MCF 10A (cell line): ENCODE results near the gene SEC24C. TPM values are rescaled to one million over a fixed set of nuclear protein-coding genes. Genes with fewer than 3 reads are reported as not detected.
"Not testable (repeated sequence)": the region's sequence is repeated elsewhere in the genome, so short reads cannot be mapped to it uniquely, and the experiment has no call there.

Experiments
- BruUV-seq: library from RNA; stranded (reverse); fragments of 400-500 nt; replicated peaks from 2 replicates; lab custom pipeline; 2021; lab: Mats Ljungman, UMichigan
- CTCF ChIA-PET: fragments of 300-600 bp; sonication (Branson Sonifier 250); formaldehyde crosslinking; extraction: SDS; loops from one replicate; lab custom pipeline; 2021; ENCODE audit warnings: antibody characterized with exemption, inconsistent platforms; lab: Yijun Ruan, JAX
- POLR2A ChIA-PET: fragments of 300-600, 350-650 bp; sonication (Branson Sonifier 250); formaldehyde crosslinking; extraction: SDS; loops from one replicate; lab custom pipeline; 2020; ENCODE audit warnings: antibody characterized with exemption, inconsistent platforms; lab: Yijun Ruan, JAX
- DNase-seq: peaks from one replicate; pipeline ENCODE4 v3.0.0-alpha.2; 2018; ENCODE audit not compliant: unreplicated experiment
- H3K27ac Mint-ChIP-seq: one replicate; pipeline ENCODE4 v1.8.0; 2022; ENCODE audit warnings: mild to moderate bottlenecking, low read depth, mixed read lengths; ENCODE audit not compliant: unreplicated experiment
- H3K27me3 Mint-ChIP-seq: one replicate; pipeline ENCODE4 v1.8.0; 2022; ENCODE audit warnings: mixed read lengths; ENCODE audit not compliant: insufficient read depth, unreplicated experiment
- H3K36me3 Mint-ChIP-seq: one replicate; pipeline ENCODE4 v1.8.0; 2022; ENCODE audit warnings: mild to moderate bottlenecking, moderate library complexity, mixed read lengths; ENCODE audit not compliant: insufficient read depth, unreplicated experiment
- H3K4me1 Mint-ChIP-seq: one replicate; pipeline ENCODE4 v1.8.0; 2022; ENCODE audit warnings: mixed read lengths; ENCODE audit not compliant: insufficient read depth, unreplicated experiment
- H3K4me3 Mint-ChIP-seq: one replicate; pipeline ENCODE4 v1.8.0; 2022; ENCODE audit warnings: mild to moderate bottlenecking, moderate library complexity, mixed read lengths; ENCODE audit not compliant: unreplicated experiment
- H3K9me3 Mint-ChIP-seq: one replicate; pipeline ENCODE4 v1.8.0; 2022; ENCODE audit warnings: mixed read lengths; ENCODE audit not compliant: unreplicated experiment
- CTCF ChIP-seq: fragments of 200-600 bp; IDR thresholded peaks from one replicate; pipeline ENCODE4 v1.8.0; 2022; ENCODE audit warnings: antibody characterized with exemption, mild to moderate bottlenecking; ENCODE audit not compliant: unreplicated experiment
- intact Hi-C: fragments of 100-400 bp; cut with micrococcal nuclease; formaldehyde crosslinking; loops from 2 replicates; pipeline ENCODE4 v1.14.1; 2022
- total RNA-seq: library from RNA; stranded (reverse); gene quantifications from 2 replicates; pipeline ENCODE4 v1.2.3, GENCODE V29; 2022

Gene SEC24C
- total RNA-seq, 1 experiment from 2014 or later = 78.0 TPM

DNA sequence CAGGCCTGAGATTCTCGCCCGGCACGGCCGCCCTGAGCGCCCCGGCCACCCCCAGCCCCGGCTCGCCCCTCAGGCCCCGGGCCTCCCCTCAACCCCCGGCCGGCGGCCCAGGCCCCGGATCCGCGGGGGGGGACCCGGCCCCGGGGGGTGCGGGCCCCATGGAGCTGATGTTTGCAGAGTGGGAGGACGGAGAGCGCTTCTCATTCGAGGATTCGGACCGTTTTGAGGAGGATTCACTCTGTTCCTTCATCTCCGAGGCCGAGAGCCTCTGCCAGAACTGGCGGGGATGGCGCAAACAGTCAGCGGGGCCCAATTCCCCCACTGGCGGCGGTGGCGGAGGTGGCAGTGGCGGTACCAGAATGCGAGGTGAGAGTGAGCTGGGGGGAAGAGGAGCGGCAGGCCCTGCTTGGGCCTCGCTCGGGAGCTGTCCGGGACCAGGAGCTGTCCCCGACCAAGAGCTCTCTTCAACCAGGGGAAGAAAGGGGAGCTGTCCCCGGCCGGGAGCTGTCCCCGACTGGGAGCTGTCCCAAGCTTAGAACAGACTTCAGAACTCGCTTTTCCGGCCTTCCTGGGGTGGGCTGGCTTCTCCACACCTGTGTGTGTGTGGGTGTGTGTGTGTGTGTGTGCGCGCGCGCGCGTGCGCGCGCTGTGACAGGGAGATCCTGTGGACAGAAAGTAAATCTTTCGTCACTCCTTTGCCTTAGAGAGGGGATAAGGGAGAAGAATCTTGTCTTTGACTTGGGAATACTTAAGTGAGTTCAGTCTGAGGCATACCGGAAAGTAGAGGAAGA lies 41.7 kb downstream of the SEC24C start:
- BruUV-seq = no TSS peak
- POLR2A ChIA-PET = interaction anchor here (0.6 to 9.9 kb wide), 22 partner anchors 9 to 393 kb away, joined by 3 to 202 read pairs (median 4); partner anchors contain the start of genes CAMK2G and SEC24C
- TF ChIP-seq CTCF = no peak
- no peaks in the 10 kb centered on the region for H3K9me3 Mint-ChIP-seq
- H3K4me1 Mint-ChIP-seq = peaks cover 21% of the 10 kb centered on the region
- peak overlapping the region; percentile 84 for H3K27ac Mint-ChIP-seq
- H3K36me3 Mint-ChIP-seq = peaks cover 33% of the 10 kb centered on the region
- peak overlapping the region; percentile 78 for H3K4me3 Mint-ChIP-seq
- peak; percentile 20 for DNase-seq
- CTCF ChIA-PET = interaction anchor here (0.8 to 1.4 kb wide), 4 partner anchors 19 to 34 kb away, joined by 3 to 6 read pairs (median 4); no protein-coding TSS in a partner anchor
- no peaks in the 10 kb centered on the region for H3K27me3 Mint-ChIP-seq
- intact Hi-C loops = loop anchor here (1.0 kb wide), 1 partner anchor 93 kb away; no protein-coding TSS in a partner anchor

DNA sequence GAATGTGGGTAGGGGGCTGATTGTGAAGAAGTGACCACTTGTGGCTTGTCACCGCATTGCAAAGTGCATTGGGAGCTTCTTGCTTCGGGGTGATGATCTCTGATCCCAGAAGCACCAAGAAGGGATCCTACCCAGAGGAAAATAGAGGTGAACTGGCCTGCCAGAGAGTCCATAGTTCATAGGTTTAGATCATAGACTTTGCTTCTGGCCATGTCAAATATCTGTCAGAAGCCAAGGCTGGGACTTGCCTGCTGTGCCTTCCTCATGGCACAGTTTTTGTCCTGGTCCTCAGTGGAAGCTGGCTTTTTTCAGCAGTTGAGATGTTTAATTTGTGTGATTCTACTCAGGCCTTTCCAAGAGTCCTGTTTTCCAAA lies 42.3 kb downstream of the SEC24C start:
- intact Hi-C loops = no loop called here
- peak overlapping the region; percentile 78 for H3K4me3 Mint-ChIP-seq
- H3K4me1 Mint-ChIP-seq = peaks cover 18% of the 10 kb centered on the region
- no peak for TF ChIP-seq CTCF
- H3K36me3 Mint-ChIP-seq = peaks cover 35% of the 10 kb centered on the region
- H3K9me3 Mint-ChIP-seq = no peaks in the 10 kb centered on the region
- no peak for DNase-seq
- peak overlapping the region; percentile 84 for H3K27ac Mint-ChIP-seq
- BruUV-seq = TSS peak; percentile 26
- no peaks in the 10 kb centered on the region for H3K27me3 Mint-ChIP-seq
- ChIA-PET CTCF (interaction anchor here (0.8 to 1.4 kb wide), 3 partner anchors 21 to 33 kb away, joined by 3 to 4 read pairs (median 3); no protein-coding TSS in a partner anchor), POLR2A (interaction anchor here (0.7 to 9.9 kb wide), 17 partner anchors 8 to 308 kb away, joined by 3 to 202 read pairs (median 5); partner anchors contain the start of genes CAMK2G and SEC24C)

GRCh38 chr10:73787031-73787800 lies 43.0 kb downstream of the SEC24C start:
- CTCF ChIA-PET = interaction anchor here (0.6 to 0.8 kb wide), 2 partner anchors 25 to 252 kb away, joined by 3 read pairs; no protein-coding TSS in a partner anchor
- H3K27ac Mint-ChIP-seq, H3K27me3 Mint-ChIP-seq, H3K9me3 Mint-ChIP-seq, BruUV-seq, DNase-seq, intact Hi-C loops: not testable (repeated sequence)
- Mint-ChIP-seq H3K4me3 (peak overlapping the region; percentile 78), H3K36me3 (peaks cover 32% of the 10 kb centered on the region), H3K4me1 (peaks cover 13% of the 10 kb centered on the region)
- POLR2A ChIA-PET = interaction anchor here (0.8 to 9.9 kb wide), 11 partner anchors 7 to 56 kb away, joined by 3 to 202 read pairs (median 8); partner anchors contain the start of gene SEC24C

- ChIA-PET CTCF (interaction anchor here (1.1 kb wide), 1 partner anchor 61 kb away, joined by 3 read pairs; no protein-coding TSS in a partner anchor), POLR2A (interaction anchor here (0.7 to 9.9 kb wide), 5 partner anchors 8 to 58 kb away, joined by 4 to 79 read pairs (median 4); partner anchors contain the start of gene CHCHD1)
- intact Hi-C loops = no loop called here
- no TSS peak for BruUV-seq
- no peak for DNase-seq
- Mint-ChIP-seq H3K4me1 (no peaks in the 10 kb centered on the region), H3K9me3 (no peaks in the 10 kb centered on the region), H3K4me3 (no peak overlapping the region), H3K36me3 (peaks cover 49% of the 10 kb centered on the region), H3K27me3 (no peaks in the 10 kb centered on the region), H3K27ac (no peak overlapping the region)
- no peak for TF ChIP-seq CTCF
Observed at GRCh38 chr10:73788864-73789658, 44.9 kb downstream of the SEC24C start.
